Measurements from ENCODE around the gene RAE1.

GRCh38 chr20:57410398-57410920, 59.4 kb downstream of the RAE1 start:
- no peak for TF ChIP-seq CTCF (IDR thresholded peaks at IDR 0.05)
- no peak for TF ChIP-seq POLR2AphosphoS5 (IDR thresholded peaks at IDR 0.05)

Measured in prostate gland (tissue), 2 donors.